H1 (cell line): ENCODE results near the gene YIPF3. TPM values are rescaled to one million over a fixed set of nuclear protein-coding genes. Genes with fewer than 3 reads are reported as not detected.

ENCODE experiments used
- CTCF ChIA-PET: fragments of 300-600 bp; sonication (Branson Sonifier 250); formaldehyde crosslinking; loops from one replicate; lab custom pipeline; 2021; ENCODE audit not compliant: partially characterized antibody; lab: Charles Lee
- POLR2A ChIA-PET: fragments of 300-600 bp; sonication (Branson Sonifier 250); formaldehyde crosslinking; loops from one replicate; lab custom pipeline; 2021; ENCODE audit warnings: inconsistent platforms; ENCODE audit not compliant: partially characterized antibody; lab: Charles Lee
- DNase-seq, 2 experiments: peaks; one replicate each; pipeline versions ENCODE4 v3.0.0 to v3.0.0-alpha.2; 2010 to 2022; ENCODE audit warnings: low spot score in 2 of 2, low read depth in 1 of 2, mixed read lengths in 1 of 2
- FAIRE-seq: peaks from 2 replicates; lab custom pipeline; 2011; peaks lifted over from hg19 to GRCh38; lab: Jason Lieb, UNC
- H2AFZ ChIP-seq: 2 replicates; pipeline ENCODE4 v1.8.1; 2012; ENCODE audit warnings: low read length, inconsistent platforms
- H2AK5ac ChIP-seq: 2 replicates; pipeline ENCODE4 v1.6.1; 2013; ENCODE audit warnings: low read depth, low read length
- H2BK120ac ChIP-seq: replicated peaks from 2 replicates; pipeline ENCODE3; 2013; ENCODE audit warnings: low read depth, low read length, inconsistent platforms
- H2BK12ac ChIP-seq: 2 replicates; pipeline ENCODE4 v1.6.1; 2013; ENCODE audit warnings: low read depth, low read length
- H2BK15ac ChIP-seq: 2 replicates; pipeline ENCODE4 v1.6.1; 2013; ENCODE audit warnings: low read length
- H2BK20ac ChIP-seq: 2 replicates; pipeline ENCODE4 v1.6.1; 2013; ENCODE audit warnings: low read length
- H2BK5ac ChIP-seq: 2 replicates; pipeline ENCODE4 v1.6.1; 2013; ENCODE audit warnings: low read depth, low read length
- H3K14ac ChIP-seq: 2 replicates; pipeline ENCODE4 v1.6.1; 2013; ENCODE audit warnings: inconsistent platforms; ENCODE audit not compliant: insufficient read length
- H3K18ac ChIP-seq: 2 replicates; pipeline ENCODE4 v1.6.1; 2013; ENCODE audit warnings: low read length; ENCODE audit errors: extremely low read depth
- H3K23ac ChIP-seq: 2 replicates; pipeline ENCODE4 v1.6.1; 2013; ENCODE audit warnings: inconsistent platforms; ENCODE audit not compliant: insufficient read length
- H3K23me2 ChIP-seq: 2 replicates; pipeline ENCODE4 v1.6.1; 2013; ENCODE audit warnings: low read depth, low read length
- H3K27ac ChIP-seq: 2 replicates; pipeline ENCODE4 v1.6.1; 2011; ENCODE audit warnings: low read depth, low read length, inconsistent platforms
- H3K27me3 ChIP-seq, 4 experiments: replicated peaks in 1 of 4; 1 replicate in 1 of 4; 2 replicates in 3 of 4; pipeline versions ENCODE4 v1.6.1 to v1.8.1; 2011 to 2013; ENCODE audit warnings: low read length in 3 of 4, mild to moderate bottlenecking in 3 of 4, inconsistent platforms in 2 of 4, mixed read lengths in 2 of 4, moderate library complexity in 1 of 4; ENCODE audit not compliant: control insufficient read depth in 3 of 4, insufficient read depth in 3 of 4; ENCODE audit errors: extremely low read depth in 1 of 4
- H3K36me3 ChIP-seq, 4 experiments: 2 replicates each; pipeline versions ENCODE4 v1.6.1 to v1.8.1; 2011 to 2013; ENCODE audit warnings: mild to moderate bottlenecking in 4 of 4, low read length in 3 of 4, moderate library complexity in 2 of 4, control low read depth in 1 of 4, inconsistent platforms in 1 of 4; ENCODE audit not compliant: insufficient read depth in 4 of 4, control insufficient read depth in 2 of 4
- H3K4ac ChIP-seq: replicated peaks from 2 replicates; pipeline ENCODE3; 2013; ENCODE audit warnings: low read length, low read depth, mixed read lengths, inconsistent platforms; ENCODE audit not compliant: insufficient read length
- H3K4me1 ChIP-seq, 4 experiments: replicated peaks in 1 of 4; 1 replicate in 1 of 4; 2 replicates in 3 of 4; pipeline versions ENCODE4 v1.6.1 to v1.8.1; 2011 to 2013; ENCODE audit warnings: low read length in 3 of 4, inconsistent platforms in 2 of 4, mixed read lengths in 1 of 4; ENCODE audit not compliant: insufficient read depth in 4 of 4, control insufficient read depth in 3 of 4
- H3K4me2 ChIP-seq, 2 experiments: 2 replicates each; pipeline versions ENCODE4 v1.6.1 to v1.8.1; 2011 to 2013; ENCODE audit warnings: low read depth in 2 of 2, low read length in 2 of 2, control low read depth in 1 of 2, inconsistent platforms in 1 of 2, mild to moderate bottlenecking in 1 of 2; ENCODE audit not compliant: insufficient read depth in 1 of 2
- H3K4me3 ChIP-seq, 4 experiments: fragments of 200-600, 300-600 bp in 1 of 4; sonication (generic), shearing (Covaris generic), sonication (Bioruptor Twin) in 1 of 4; 2 replicates each; pipeline versions ENCODE4 v1.5.1 to v1.8.1; 2011 to 2016; ENCODE audit warnings: low read length in 4 of 4, low read depth in 3 of 4, control low read depth in 2 of 4, inconsistent platforms in 2 of 4, mild to moderate bottlenecking in 2 of 4, mixed read lengths in 1 of 4, moderate library complexity in 1 of 4; ENCODE audit not compliant: insufficient read depth in 2 of 4; ENCODE audit errors: extremely low read depth in 1 of 4
- H3K56ac ChIP-seq: replicated peaks from 2 replicates; pipeline ENCODE3; 2013; ENCODE audit warnings: low read depth, mild to moderate bottlenecking, mixed read lengths, low read length, inconsistent platforms; ENCODE audit not compliant: insufficient read length
- H3K79me1 ChIP-seq: 2 replicates; pipeline ENCODE4 v1.6.1; 2013; ENCODE audit warnings: low read depth, low read length, control low read depth
- H3K79me2 ChIP-seq, 2 experiments: 2 replicates each; pipeline versions ENCODE4 v1.6.1 to v1.8.1; 2012 to 2013; ENCODE audit warnings: low read length in 2 of 2, mild to moderate bottlenecking in 2 of 2, inconsistent platforms in 1 of 2; ENCODE audit not compliant: insufficient read depth in 2 of 2, control insufficient read depth in 1 of 2
- H3K9ac ChIP-seq, 4 experiments: replicated peaks in 1 of 4; 1 replicate in 1 of 4; 2 replicates in 3 of 4; pipeline versions ENCODE4 v1.6.1 to v1.8.1; 2011 to 2013; ENCODE audit warnings: low read depth in 3 of 4, low read length in 3 of 4, control low read depth in 2 of 4, mild to moderate bottlenecking in 2 of 4, moderate library complexity in 2 of 4, inconsistent platforms in 1 of 4; ENCODE audit errors: extremely low read depth in 1 of 4
- H3K9me3 ChIP-seq, 2 experiments: 2 replicates each; pipeline versions ENCODE4 v1.6.1 to v1.8.1; 2012 to 2013; ENCODE audit warnings: mild to moderate bottlenecking in 2 of 2, moderate library complexity in 2 of 2, control low read depth in 1 of 2, inconsistent platforms in 1 of 2, low read depth in 1 of 2, low read length in 1 of 2, mixed read lengths in 1 of 2; ENCODE audit not compliant: insufficient read depth in 2 of 2
- H4K20me1 ChIP-seq, 2 experiments: replicated peaks in 1 of 2; 2 replicates each; pipeline versions ENCODE3 to v1.8.1; 2011 to 2013; ENCODE audit warnings: inconsistent platforms in 2 of 2, low read length in 2 of 2, mild to moderate bottlenecking in 1 of 2; ENCODE audit not compliant: insufficient read depth in 2 of 2, control insufficient read depth in 1 of 2
- H4K5ac ChIP-seq: 2 replicates; pipeline ENCODE4 v1.6.1; 2013; ENCODE audit warnings: low read length, low read depth, mixed read lengths, inconsistent platforms; ENCODE audit not compliant: insufficient read length
- H4K8ac ChIP-seq: 2 replicates; pipeline ENCODE4 v1.8.0; 2013; ENCODE audit warnings: mild to moderate bottlenecking, moderate library complexity, low read length, inconsistent platforms; ENCODE audit not compliant: insufficient read depth; ENCODE audit errors: extremely low read depth
- H4K91ac ChIP-seq: replicated peaks from 2 replicates; pipeline ENCODE3; 2013; ENCODE audit warnings: low read length, mixed read lengths, inconsistent platforms; ENCODE audit not compliant: insufficient read length
- BCL11A ChIP-seq, 2 experiments: IDR thresholded peaks; one replicate each; pipeline ENCODE4 v1.6.1; 2011; ENCODE audit warnings: low read depth in 2 of 2, low read length in 2 of 2, mild to moderate bottlenecking in 2 of 2
- CBX5 ChIP-seq: fragments of 300-800, 300-1000 bp; sonication (generic); IDR thresholded peaks from 2 replicates; pipeline ENCODE4 v1.7.1; 2016; ENCODE audit warnings: antibody characterized with exemption, low read length, low read depth
- EGR1 ChIP-seq: IDR thresholded peaks from 2 replicates; pipeline ENCODE4 v1.6.1; 2011; ENCODE audit warnings: low read depth, low read length, borderline replicate concordance
- RAD21 ChIP-seq, 2 experiments: IDR thresholded peaks in 1 of 2; conservative IDR thresholded peaks in 1 of 2; 2 replicates each; pipeline ENCODE4 v1.6.1; 2011; ENCODE audit warnings: low read depth in 2 of 2, low read length in 2 of 2, improper control_type of control experiment in 1 of 2, inconsistent platforms in 1 of 2, mild to moderate bottlenecking in 1 of 2, moderate library complexity in 1 of 2
- SIX5 ChIP-seq: IDR thresholded peaks from 2 replicates; pipeline ENCODE4 v1.6.1; 2011; ENCODE audit warnings: mild to moderate bottlenecking, low read depth, low read length
- TAF1 ChIP-seq: IDR thresholded peaks from 2 replicates; pipeline ENCODE4 v1.6.1; 2011; ENCODE audit warnings: mild to moderate bottlenecking, low read depth, low read length
- YY1 ChIP-seq: IDR thresholded peaks from 2 replicates; pipeline ENCODE4 v1.6.1; 2011; ENCODE audit warnings: low read depth, mild to moderate bottlenecking, low read length
- WGBS, 2 experiments: shearing (Covaris generic) in 1 of 2; methylation state at CpG; one replicate each; pipeline versions ENCODE4 v1.1.6 to v1.1.7; 2013 to 2015; ENCODE audit warnings: low lambda C conversion rate in 2 of 2, mixed read lengths in 2 of 2, inconsistent platforms in 1 of 2, low coverage in 1 of 2, missing lambda C conversion rate in 1 of 2; ENCODE audit not compliant: insufficient replicate concordance in 2 of 2, insufficient coverage in 1 of 2, insufficient read length in 1 of 2; ENCODE audit errors: extremely low coverage in 1 of 2, missing lambda C conversion rate in 1 of 2; 5-methylcytosine and 5-hydroxymethylcytosine counted together
- polyA plus RNA-seq, 7 experiments: library from polyadenylated mRNA; depleted of rRNA in 3 of 7; stranded (reverse) in 5 of 7; unstranded in 2 of 7; fragments of >200 nt in 5 of 7; fragments of 200-250 nt in 2 of 7; gene quantifications; 1 replicate in 5 of 7; 2 replicates in 1 of 7; 4 replicates in 1 of 7; pipeline versions ENCODE4 v1.2.1 to v1.2.3, GENCODE V29; 2011 to 2013; ENCODE audit warnings: missing spikeins in 2 of 7, mixed read lengths in 2 of 7
- total RNA-seq: library from RNA; stranded (reverse); fragmentation: NEBNext Ultra II Directional; extraction: Animal tissue kit (Norgen Biotek cat#: 25700); gene quantifications from 2 replicates; pipeline ENCODE4 v1.2.1, GENCODE V29; 2021
- TF ChIP-seq, protein P1 (sequence below): IDR thresholded peaks from 2 replicates; pipeline ENCODE4 v1.6.1; 2012; ENCODE audit warnings: inconsistent platforms
- TF ChIP-seq, protein P2 (sequence below): IDR thresholded peaks from 2 replicates; pipeline ENCODE4 v1.6.1; 2011; ENCODE audit warnings: low read depth, mild to moderate bottlenecking, low read length; ENCODE audit not compliant: insufficient read depth

YIPF3 gene
- total and polyA plus RNA-seq, 2 of the 8 experiments (the other 6 are each of a cell fraction or from before 2014, with no cell fraction given) = 77.2 to 225 TPM

DNA sequence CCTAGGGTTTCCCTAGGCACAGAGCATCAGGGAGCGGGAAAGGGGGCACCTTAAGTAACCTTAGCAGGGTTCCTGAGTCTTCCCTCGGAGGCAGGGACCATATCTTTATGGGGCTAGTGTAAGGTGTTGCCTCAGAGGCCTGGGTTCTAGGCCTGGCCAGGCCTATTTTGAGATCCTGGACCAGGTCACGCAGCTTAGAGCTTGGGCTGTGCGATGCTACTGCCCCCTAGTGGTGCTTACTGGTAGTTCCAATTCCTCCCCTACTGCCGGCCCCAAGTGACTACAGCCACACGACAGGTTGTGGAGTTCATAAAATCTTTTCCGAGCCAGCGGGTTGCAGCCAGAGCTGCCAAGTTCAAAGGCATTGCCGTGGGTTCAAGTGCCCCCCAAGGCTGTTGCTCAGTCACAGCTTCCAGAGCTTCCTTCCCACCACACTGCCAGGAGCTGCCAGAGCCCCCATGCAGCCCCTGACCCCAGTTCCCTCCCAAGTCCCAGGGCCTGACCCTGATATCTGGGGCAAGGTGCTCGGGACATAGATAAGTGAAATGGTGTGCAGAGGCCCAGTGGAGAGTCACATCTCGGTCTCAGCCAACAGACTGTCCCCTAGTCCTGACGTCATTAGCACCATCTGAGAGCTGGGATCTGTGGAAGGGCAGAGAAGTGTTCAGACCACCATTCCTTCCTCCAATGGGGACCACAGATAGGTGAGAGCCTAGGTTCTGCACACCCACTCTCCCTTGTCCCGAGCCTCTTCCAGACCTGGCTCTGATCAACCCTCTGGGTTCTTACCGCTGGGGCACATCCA lies 9.9 kb downstream of the YIPF3 start:
- WGBS, 2 experiments = 36% methylated on average over 14 of the region's 14 CpGs; no CpG with 5 or more reads in 1 of the 2 experiments
- H4K8ac ChIP-seq = no peak overlapping the region; the same call in 1 of the 2 replicates
- no peak overlapping the region for H3K14ac ChIP-seq
- no peak overlapping the region for H3K9ac ChIP-seq
- H4K20me1 ChIP-seq = peaks cover 2 to 18% of the 10 kb centered on the region in 2 experiments
- H3K4me1 ChIP-seq = peaks cover 0 to 14% (median 8%) of the 10 kb centered on the region in 4 experiments; a peak in 5 of 7 replicates
- no peaks in the 10 kb centered on the region for H3K79me2 ChIP-seq
- H3K27ac ChIP-seq = no peak overlapping the region
- no peak overlapping the region for H3K4ac ChIP-seq
- H3K56ac ChIP-seq = no peak overlapping the region
- no peak overlapping the region for H4K5ac ChIP-seq
- peak; percentile 78 for FAIRE-seq
- no peak overlapping the region for H4K91ac ChIP-seq
- H3K79me1 ChIP-seq = no peaks in the 10 kb centered on the region
- H3K23me2 ChIP-seq = peaks cover 12% of the 10 kb centered on the region
- H2BK120ac ChIP-seq = no peak overlapping the region
- peaks cover 0 to 19% (median 15%) of the 10 kb centered on the region in 4 experiments; a peak in 5 of 7 replicates for H3K27me3 ChIP-seq
- H3K9me3 ChIP-seq = no peaks in the 10 kb centered on the region
- ChIA-PET POLR2A (interaction anchor here (0.7 to 12.6 kb wide), 12 partner anchors 9 to 124 kb away, joined by 3 to 147 read pairs (median 4); partner anchors contain the start of genes ABCC10, DLK2, POLR1C and TJAP1), CTCF (interaction anchor here (0.5 to 31.7 kb wide), 35 partner anchors 7 to 1584 kb away, joined by 3 to 536 read pairs (median 4); partner anchors contain the start of genes DLK2, DNPH1, POLR1C and TJAP1)
- H3K36me3 ChIP-seq = peaks cover 8 to 23% (median 17%) of the 10 kb centered on the region in 4 experiments; a peak in 7 of 8 replicates
- H2BK12ac ChIP-seq = no peak overlapping the region
- H3K18ac ChIP-seq = no peak overlapping the region
- no peak overlapping the region for H2BK20ac ChIP-seq
- H2AK5ac ChIP-seq = no peak overlapping the region
- peak; percentile 67 to 94 for DNase-seq
- no peak overlapping the region for H2BK15ac ChIP-seq
- H3K23ac ChIP-seq = no peak overlapping the region
- no peak overlapping the region for H2AFZ ChIP-seq
- no peak overlapping the region for H3K4me2 ChIP-seq
- H3K4me3 ChIP-seq = no peak overlapping the region
- H2BK5ac ChIP-seq = no peak overlapping the region
- TF ChIP-seq, protein P1, sequence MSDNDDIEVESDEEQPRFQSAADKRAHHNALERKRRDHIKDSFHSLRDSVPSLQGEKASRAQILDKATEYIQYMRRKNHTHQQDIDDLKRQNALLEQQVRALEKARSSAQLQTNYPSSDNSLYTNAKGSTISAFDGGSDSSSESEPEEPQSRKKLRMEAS = 0 out of 2 replicates have a peak, but pooled peaks have one; percentile 27
- TF ChIP-seq EGR1 = no peak
- TF ChIP-seq YY1 = no peak
- peak; percentile 90 to 93 for TF ChIP-seq RAD21 (IDR thresholded peaks at IDR 0.05 in 1 of 2, conservative IDR thresholded peaks at IDR 0.05 in 1 of 2; ENCODE audit: low read depth in 2 of 2, low read length in 2 of 2)
- no peak for TF ChIP-seq BCL11A (IDR thresholded peaks at IDR 0.05; ENCODE audit: low read depth in 2 of 2, low read length in 2 of 2)
- no peak for TF ChIP-seq CBX5
- TF ChIP-seq, protein P2, sequence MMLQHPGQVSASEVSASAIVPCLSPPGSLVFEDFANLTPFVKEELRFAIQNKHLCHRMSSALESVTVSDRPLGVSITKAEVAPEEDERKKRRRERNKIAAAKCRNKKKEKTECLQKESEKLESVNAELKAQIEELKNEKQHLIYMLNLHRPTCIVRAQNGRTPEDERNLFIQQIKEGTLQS = no peak
- no peak for TF ChIP-seq SIX5
- no peak for TF ChIP-seq TAF1
